Fibroblast of lung (primary cell): ENCODE data around the gene TMC2.

Source experiments
- CTCF ChIP-seq, 2 donors: IDR thresholded peaks in 1 of 2; conservative IDR thresholded peaks in 1 of 2; 1 replicate in 1 of 2; 2 replicates in 1 of 2; pipeline ENCODE4 v1.5.1; 2011 to 2012; ENCODE audit warnings: low read length in 2 of 2, control low read depth in 1 of 2, inconsistent platforms in 1 of 2, low read depth in 1 of 2, mild to moderate bottlenecking in 1 of 2
- EZH2 ChIP-seq: IDR thresholded peaks from 2 replicates; pipeline ENCODE4 v1.5.1; 2012; ENCODE audit warnings: low read length, control low read depth, mild to moderate bottlenecking; ENCODE audit errors: missing control alignments

DNA sequence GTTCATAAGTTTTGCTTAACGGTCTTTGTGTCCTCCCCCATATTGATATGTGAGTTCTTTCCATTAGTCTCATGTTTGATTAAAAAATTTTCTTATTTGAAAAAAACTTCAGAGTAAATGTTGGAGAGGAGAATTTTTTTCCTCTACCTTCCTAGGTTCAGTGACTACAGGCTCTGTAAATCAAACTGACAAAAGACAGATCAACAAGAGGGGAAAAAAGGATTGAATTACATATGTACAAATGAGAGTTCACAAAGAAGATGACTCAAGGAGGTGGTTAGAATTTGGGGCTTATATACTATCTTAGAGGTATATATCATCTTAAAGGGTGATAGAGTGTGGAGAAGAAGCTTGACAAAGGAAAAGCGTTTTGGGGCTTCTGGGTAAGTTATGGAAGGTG, 5.6 kb downstream of the TMC2 start:
- TF ChIP-seq CTCF (conservative IDR thresholded peaks at IDR 0.05 in 1 of 2, IDR thresholded peaks at IDR 0.05 in 1 of 2; ENCODE audit: low read depth in 1 of 2, low read length in 2 of 2) (no peak), EZH2 (no peak)
